Natural killer cell (primary cell): ENCODE data around the gene FBN1. TPM values are rescaled to one million over a fixed set of nuclear protein-coding genes. Genes with fewer than 3 reads are reported as not detected.

Experiments used
- ATAC-seq, 3 donors: fragments of 150-1000 bp in 2 of 3; fragments of 200-7000 bp in 1 of 3; cut with Tn5 transposase; 1 replicate in 1 of 3; 2 replicates in 2 of 3; pipeline ENCODE4 v1.10.0; 2021; ENCODE audit warnings: mild to moderate bottlenecking in 2 of 3, moderate library complexity in 2 of 3
- DNase-seq, 2 donors: peaks; one replicate each; pipeline versions ENCODE4 v3.0.0 to v3.0.0-alpha.2; 2013 to 2021; ENCODE audit warnings: mixed read lengths in 1 of 2
- H3K27ac ChIP-seq: one replicate; pipeline ENCODE4 v1.5.1; 2013; ENCODE audit warnings: mild to moderate bottlenecking, low read length
- H3K27me3 ChIP-seq: one replicate; pipeline ENCODE4 v1.6.1; 2013; ENCODE audit warnings: low read length; ENCODE audit not compliant: control insufficient read depth, insufficient read depth
- H3K36me3 ChIP-seq: one replicate; pipeline ENCODE4 v1.6.1; 2013; ENCODE audit warnings: low read length; ENCODE audit not compliant: control insufficient read depth, insufficient read depth
- H3K4me1 ChIP-seq: one replicate; pipeline ENCODE4 v1.6.1; 2013; ENCODE audit warnings: low read length; ENCODE audit not compliant: control insufficient read depth, insufficient read depth
- H3K4me3 ChIP-seq: one replicate; pipeline ENCODE4 v1.5.1; 2013; ENCODE audit warnings: low read length
- H3K9me3 ChIP-seq: one replicate; pipeline ENCODE4 v1.6.1; 2013; ENCODE audit warnings: low read length; ENCODE audit not compliant: control insufficient read depth, insufficient read depth
- H3K27ac Mint-ChIP-seq, 2 donors: one replicate each; pipeline ENCODE4 v1.8.0; 2022; ENCODE audit warnings: mild to moderate bottlenecking in 2 of 2, mixed read lengths in 2 of 2, moderate library complexity in 1 of 2
- H3K27me3 Mint-ChIP-seq, 2 donors: one replicate each; pipeline ENCODE4 v1.8.0; 2022; ENCODE audit warnings: low read depth in 2 of 2, mixed read lengths in 2 of 2
- H3K36me3 Mint-ChIP-seq: one replicate; pipeline ENCODE4 v1.8.0; 2022; ENCODE audit warnings: mixed read lengths
- H3K4me1 Mint-ChIP-seq, 2 donors: one replicate each; pipeline ENCODE4 v1.8.0; 2022; ENCODE audit warnings: mixed read lengths in 2 of 2
- H3K4me3 Mint-ChIP-seq: one replicate; pipeline ENCODE4 v1.8.0; 2022; ENCODE audit warnings: mild to moderate bottlenecking, moderate library complexity, mixed read lengths
- H3K9me3 Mint-ChIP-seq, 2 donors: one replicate each; pipeline ENCODE4 v1.8.0; 2022; ENCODE audit warnings: mixed read lengths in 2 of 2
- WGBS: methylation state at CpG from one replicate; pipeline ENCODE4 v1.1.7; 2013; ENCODE audit warnings: missing lambda C conversion rate; ENCODE audit not compliant: insufficient coverage; 5-methylcytosine and 5-hydroxymethylcytosine counted together
- intact Hi-C: fragments of 100-400 bp; cut with micrococcal nuclease; formaldehyde crosslinking; loops from one replicate; pipeline ENCODE4 v1.14.2; 2022
- total RNA-seq, 4 donors: library from RNA; stranded (reverse); fragments of 120-200 nt in 1 of 4; gene quantifications; one replicate each; pipeline versions ENCODE4 v1.2.3 to v1.2.4, GENCODE V29; 2013 to 2022
- TF ChIP-seq, protein P1 (sequence below): fragments of 200-600 bp; IDR thresholded peaks from one replicate; pipeline ENCODE4 v1.8.0; 2022; ENCODE audit warnings: antibody characterized with exemption

The FBN1 gene
- total RNA-seq, 3 donors from 2014 or later (not counting 1 experiment from before 2014, with no cell fraction given) = 0.33 to 0.54 (median 0.33) TPM

DNA sequence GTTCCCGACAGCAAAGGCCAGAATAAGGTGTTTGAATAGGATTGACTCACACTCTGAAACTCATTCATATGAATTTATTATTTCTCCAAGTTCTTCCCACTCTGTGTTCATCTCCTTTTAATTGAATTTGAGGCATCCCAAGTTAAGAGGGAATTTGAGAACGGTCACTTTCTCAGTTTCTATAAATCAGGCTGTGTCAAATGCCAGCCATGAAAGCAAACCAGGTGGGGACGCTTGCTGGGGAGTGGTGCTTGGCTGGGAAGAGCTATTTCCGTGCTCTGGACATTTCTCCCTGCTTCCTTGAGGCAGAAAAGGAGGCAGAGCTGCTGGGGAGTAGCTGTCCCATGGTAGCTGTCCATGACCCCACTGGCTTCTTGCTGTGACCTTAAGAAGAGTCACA, 116.6 kb downstream of the FBN1 start:
- Mint-ChIP-seq H3K27ac (no peak overlapping the region), H3K4me1 (no peaks in the 10 kb centered on the region), H3K9me3 (no peaks in the 10 kb centered on the region), H3K4me3 (no peak overlapping the region), H3K36me3 (no peaks in the 10 kb centered on the region), H3K27me3 (no peaks in the 10 kb centered on the region)
- Histone ChIP-seq H3K36me3 (no peaks in the 10 kb centered on the region), H3K4me3 (no peak overlapping the region), H3K4me1 (no peaks in the 10 kb centered on the region), H3K27ac (no peak overlapping the region), H3K9me3 (no peaks in the 10 kb centered on the region), H3K27me3 (no peaks in the 10 kb centered on the region)
- TF ChIP-seq, protein P1, sequence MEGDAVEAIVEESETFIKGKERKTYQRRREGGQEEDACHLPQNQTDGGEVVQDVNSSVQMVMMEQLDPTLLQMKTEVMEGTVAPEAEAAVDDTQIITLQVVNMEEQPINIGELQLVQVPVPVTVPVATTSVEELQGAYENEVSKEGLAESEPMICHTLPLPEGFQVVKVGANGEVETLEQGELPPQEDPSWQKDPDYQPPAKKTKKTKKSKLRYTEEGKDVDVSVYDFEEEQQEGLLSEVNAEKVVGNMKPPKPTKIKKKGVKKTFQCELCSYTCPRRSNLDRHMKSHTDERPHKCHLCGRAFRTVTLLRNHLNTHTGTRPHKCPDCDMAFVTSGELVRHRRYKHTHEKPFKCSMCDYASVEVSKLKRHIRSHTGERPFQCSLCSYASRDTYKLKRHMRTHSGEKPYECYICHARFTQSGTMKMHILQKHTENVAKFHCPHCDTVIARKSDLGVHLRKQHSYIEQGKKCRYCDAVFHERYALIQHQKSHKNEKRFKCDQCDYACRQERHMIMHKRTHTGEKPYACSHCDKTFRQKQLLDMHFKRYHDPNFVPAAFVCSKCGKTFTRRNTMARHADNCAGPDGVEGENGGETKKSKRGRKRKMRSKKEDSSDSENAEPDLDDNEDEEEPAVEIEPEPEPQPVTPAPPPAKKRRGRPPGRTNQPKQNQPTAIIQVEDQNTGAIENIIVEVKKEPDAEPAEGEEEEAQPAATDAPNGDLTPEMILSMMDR = no peak
- intact Hi-C loops = no loop called here
- DNase-seq = no peak
- no peak for ATAC-seq
- WGBS = 79% methylated on average over 4 of the region's 4 CpGs

DNA sequence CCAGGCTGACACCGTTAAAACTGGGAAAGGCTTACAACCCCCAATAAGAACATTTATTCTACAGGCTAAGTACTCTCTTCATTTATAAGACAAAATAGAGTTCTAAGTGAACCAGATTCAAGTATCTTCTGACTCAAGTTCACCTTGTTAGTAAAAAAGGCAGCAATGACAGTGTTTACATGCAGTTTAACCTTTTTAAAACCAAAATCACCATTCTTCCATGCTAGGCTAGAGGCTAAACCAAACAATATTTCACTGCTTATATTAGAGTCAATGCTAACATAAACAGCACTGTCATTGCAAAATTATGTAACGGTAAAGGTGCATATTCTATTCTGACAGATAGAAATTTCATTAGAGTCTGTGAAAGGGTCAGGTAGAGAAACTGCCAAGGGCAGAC, 118.0 kb downstream of the FBN1 start:
- H3K4me3 Mint-ChIP-seq = no peak overlapping the region
- no peaks in the 10 kb centered on the region for H3K36me3 ChIP-seq
- intact Hi-C loops = no loop called here
- H3K27me3 ChIP-seq = no peaks in the 10 kb centered on the region
- no peak for ATAC-seq
- DNase-seq = no peak
- H3K9me3 Mint-ChIP-seq = no peaks in the 10 kb centered on the region
- H3K9me3 ChIP-seq = no peaks in the 10 kb centered on the region
- H3K27ac ChIP-seq = no peak overlapping the region
- TF ChIP-seq, protein P1 = no peak
- no peak overlapping the region for H3K4me3 ChIP-seq
- H3K27me3 Mint-ChIP-seq = no peaks in the 10 kb centered on the region
- H3K36me3 Mint-ChIP-seq = no peaks in the 10 kb centered on the region
- no peaks in the 10 kb centered on the region for H3K4me1 ChIP-seq
- H3K4me1 Mint-ChIP-seq = no peaks in the 10 kb centered on the region
- H3K27ac Mint-ChIP-seq = no peak overlapping the region
- WGBS = 96% methylated on average over 2 of the region's 2 CpGs

- no peaks in the 10 kb centered on the region for H3K36me3 Mint-ChIP-seq
- H3K4me3 ChIP-seq = no peak overlapping the region
- TF ChIP-seq, protein P1 = no peak
- no peak overlapping the region for H3K27ac ChIP-seq
- H3K36me3 ChIP-seq = no peaks in the 10 kb centered on the region
- H3K4me1 Mint-ChIP-seq = no peaks in the 10 kb centered on the region
- H3K9me3 Mint-ChIP-seq = no peaks in the 10 kb centered on the region
- no peak for DNase-seq
- H3K27ac Mint-ChIP-seq = no peak overlapping the region
- no peaks in the 10 kb centered on the region for H3K27me3 Mint-ChIP-seq
- no peaks in the 10 kb centered on the region for H3K9me3 ChIP-seq
- intact Hi-C loops = no loop called here
- no peak for ATAC-seq
- WGBS = 89% methylated on average over 2 of the region's 3 CpGs
- H3K4me3 Mint-ChIP-seq = no peak overlapping the region
- no peaks in the 10 kb centered on the region for H3K27me3 ChIP-seq
- H3K4me1 ChIP-seq = no peaks in the 10 kb centered on the region
These were observed 122.6 kb downstream of the FBN1 start for GRCh38 chr15:48522911-48523310.

DNA sequence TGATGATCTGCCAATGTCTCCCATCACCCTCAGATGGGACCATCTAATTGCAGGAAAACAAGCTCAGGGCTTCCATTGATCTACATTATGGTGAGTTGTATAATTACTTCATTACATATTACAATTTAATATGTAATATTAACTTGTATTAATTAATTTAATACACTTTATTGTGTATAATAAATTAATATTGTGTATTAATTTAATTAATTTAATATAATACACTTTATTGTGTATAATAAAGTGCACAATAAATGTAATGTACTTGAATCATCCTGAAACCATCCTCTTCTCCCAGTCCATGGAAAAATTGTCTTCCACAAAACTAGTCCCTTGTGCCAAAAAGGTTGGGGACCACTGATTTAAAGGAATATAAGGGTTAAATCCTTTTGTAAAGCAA, 123.4 kb downstream of the FBN1 start:
- Histone ChIP-seq H3K27me3 (no peaks in the 10 kb centered on the region), H3K36me3 (no peaks in the 10 kb centered on the region), H3K4me3 (no peak overlapping the region), H3K4me1 (no peaks in the 10 kb centered on the region), H3K27ac (no peak overlapping the region), H3K9me3 (no peaks in the 10 kb centered on the region)
- DNase-seq (no peak), ATAC-seq (no peak)
- TF ChIP-seq, protein P1 = no peak
- no peaks in the 10 kb centered on the region for H3K4me1 Mint-ChIP-seq
- H3K9me3 Mint-ChIP-seq = no peaks in the 10 kb centered on the region
- no peaks in the 10 kb centered on the region for H3K27me3 Mint-ChIP-seq
- H3K36me3 Mint-ChIP-seq = no peaks in the 10 kb centered on the region
- H3K27ac Mint-ChIP-seq = no peak overlapping the region
- no peak overlapping the region for H3K4me3 Mint-ChIP-seq
- intact Hi-C loops = no loop called here
